Activated T-cell treated with anti-CD3 and anti-CD28 coated beads, Interleukin-2, amount 50 U/mL, for 48 hours (primary cell): ENCODE measurements around the gene ASPG.

Source experiments
- DNase-seq, 2 experiments: peaks; one replicate each; pipeline ENCODE4 v3.0.0-alpha.2; 2020

Gene ASPG

GRCh38 chr14:104119119-104119487 is 33.6 kb downstream of the ASPG start:
- no peak for DNase-seq

- DNase-seq, result no peak
Measured at GRCh38 chr14:104119488-104120251, 34.2 kb downstream of the ASPG start.

- no peak for DNase-seq
Measured at GRCh38 chr14:104120281-104120741, 34.8 kb downstream of the ASPG start.

DNA sequence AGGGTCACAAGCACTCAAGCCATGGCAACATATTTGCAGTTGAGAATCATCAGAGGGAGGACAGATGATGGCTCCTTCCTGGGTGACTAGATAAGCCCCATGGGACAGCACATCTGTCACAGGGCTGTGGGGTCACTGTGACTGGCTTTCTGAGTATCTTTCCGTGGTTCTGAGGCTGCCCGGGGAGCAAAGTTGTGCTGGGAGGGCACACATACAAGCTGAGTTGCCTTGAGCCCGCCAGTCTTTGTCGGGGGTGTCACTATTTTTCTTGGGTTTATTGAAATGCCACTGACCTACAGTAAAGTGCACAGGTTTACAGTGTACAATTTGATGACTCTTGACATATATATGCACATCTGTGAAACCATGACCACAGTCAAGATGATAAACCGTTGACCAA is 35.6 kb downstream of the ASPG start:
- DNase-seq, result no peak

- no peak for DNase-seq
Measured at GRCh38 chr14:104123879-104124278, 38.4 kb downstream of the ASPG start.

- no peak for DNase-seq
Measured at GRCh38 chr14:104125011-104125410, 39.5 kb downstream of the ASPG start.

DNA sequence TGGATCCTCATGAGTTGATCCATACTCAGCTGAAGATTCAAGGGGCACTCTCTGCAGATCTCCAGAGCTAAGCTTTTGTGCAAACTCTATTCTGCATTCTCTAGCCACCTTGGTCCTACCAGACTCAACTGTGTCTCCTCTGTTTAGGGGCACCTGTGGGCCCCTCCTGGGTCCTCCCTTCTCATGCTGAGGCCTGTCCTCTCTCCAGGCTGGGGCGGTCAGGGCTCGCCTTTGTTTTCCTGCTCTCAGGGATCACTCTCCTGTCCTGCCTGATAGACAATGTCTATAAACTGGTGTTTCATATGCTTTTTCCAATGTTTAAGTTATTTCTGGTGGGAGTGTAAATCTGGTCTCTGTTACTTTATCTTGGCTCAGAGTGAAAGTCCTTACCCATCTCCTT is 41.3 kb downstream of the ASPG start:
- DNase-seq, result no peak

- no peak for DNase-seq
Measured at GRCh38 chr14:104128981-104129380, 43.5 kb downstream of the ASPG start.

DNA sequence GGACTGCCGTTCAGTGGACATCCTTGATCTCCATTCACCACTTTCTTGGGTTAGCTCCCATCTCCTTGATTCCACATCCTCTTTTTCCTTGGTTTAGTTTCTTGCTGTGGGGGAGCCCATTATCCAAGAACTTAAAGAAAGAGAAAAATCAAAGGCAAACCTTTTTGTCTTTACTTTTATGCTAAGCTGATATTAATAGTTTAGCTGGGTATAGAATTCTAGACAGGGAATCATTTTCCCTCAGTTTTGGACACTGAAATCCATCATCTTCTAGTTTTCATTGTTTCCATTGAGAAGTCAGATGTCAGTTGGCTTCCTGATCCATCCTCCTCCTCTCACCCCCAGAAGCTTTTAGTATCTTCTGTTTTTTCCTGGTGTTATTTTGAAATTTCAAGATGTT is 44.1 kb downstream of the ASPG start:
- no peak for DNase-seq

DNA sequence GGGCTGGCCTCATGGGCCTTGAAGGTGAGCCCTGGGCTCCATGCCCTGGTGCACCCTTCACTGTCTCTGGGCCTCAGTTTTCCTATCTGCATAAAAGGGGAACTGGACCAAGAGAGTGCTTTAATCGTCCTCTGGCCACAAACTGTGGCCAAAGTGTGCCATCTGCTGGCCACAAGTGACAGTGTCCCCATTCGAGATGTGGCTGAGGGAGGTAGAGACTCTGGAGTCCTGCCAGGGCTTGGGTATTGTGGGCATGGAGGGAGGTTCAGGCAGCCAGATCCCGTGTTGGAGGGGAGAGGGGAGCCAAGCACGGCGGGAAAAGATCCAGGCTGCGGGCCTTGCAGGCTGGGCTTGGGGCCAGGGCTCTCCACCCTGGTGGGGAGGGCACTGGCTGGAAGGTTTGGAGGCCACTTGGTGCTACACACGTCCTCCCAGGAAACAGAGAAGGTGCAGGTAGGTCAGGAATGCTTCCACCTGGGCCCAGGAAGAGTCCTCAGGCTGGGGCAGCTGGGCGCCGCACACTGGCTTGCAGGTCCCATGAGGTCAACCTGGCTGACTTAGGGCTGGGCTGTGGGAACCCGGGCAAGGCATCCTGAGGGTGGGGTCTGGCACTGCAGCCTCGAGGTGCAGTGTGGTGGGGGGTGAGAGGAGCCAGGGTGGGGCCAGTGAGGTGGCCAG is 45.6 kb downstream of the ASPG start:
- DNase-seq, result peak in 1 of 2 experiments; percentile 40

- no peak for DNase-seq
Measured at GRCh38 chr14:104131968-104132732, 46.6 kb downstream of the ASPG start.

- DNase-seq, result no peak
Measured at GRCh38 chr14:104132981-104133380, 47.5 kb downstream of the ASPG start.

DNA sequence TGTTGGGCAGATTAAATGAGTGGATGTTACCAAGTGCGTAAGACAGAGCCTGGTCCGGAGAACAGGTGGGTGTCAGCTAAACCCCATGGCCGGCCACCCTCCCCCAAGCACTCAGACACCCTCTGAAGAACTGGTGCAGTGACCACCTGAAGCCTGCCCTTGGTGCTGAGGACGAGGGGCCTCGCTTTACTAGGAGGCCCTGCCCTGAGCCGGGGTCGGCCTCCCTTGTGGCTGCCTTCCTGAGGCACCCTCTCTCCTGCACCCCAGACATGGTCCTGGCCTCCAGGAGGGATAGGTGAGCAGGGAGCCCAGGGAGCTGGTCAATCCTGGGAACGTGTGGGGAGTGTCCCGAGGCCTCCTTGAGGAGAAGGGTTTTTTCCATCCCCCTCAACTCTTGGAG is 48.0 kb downstream of the ASPG start:
- DNase-seq, result no peak

DNA sequence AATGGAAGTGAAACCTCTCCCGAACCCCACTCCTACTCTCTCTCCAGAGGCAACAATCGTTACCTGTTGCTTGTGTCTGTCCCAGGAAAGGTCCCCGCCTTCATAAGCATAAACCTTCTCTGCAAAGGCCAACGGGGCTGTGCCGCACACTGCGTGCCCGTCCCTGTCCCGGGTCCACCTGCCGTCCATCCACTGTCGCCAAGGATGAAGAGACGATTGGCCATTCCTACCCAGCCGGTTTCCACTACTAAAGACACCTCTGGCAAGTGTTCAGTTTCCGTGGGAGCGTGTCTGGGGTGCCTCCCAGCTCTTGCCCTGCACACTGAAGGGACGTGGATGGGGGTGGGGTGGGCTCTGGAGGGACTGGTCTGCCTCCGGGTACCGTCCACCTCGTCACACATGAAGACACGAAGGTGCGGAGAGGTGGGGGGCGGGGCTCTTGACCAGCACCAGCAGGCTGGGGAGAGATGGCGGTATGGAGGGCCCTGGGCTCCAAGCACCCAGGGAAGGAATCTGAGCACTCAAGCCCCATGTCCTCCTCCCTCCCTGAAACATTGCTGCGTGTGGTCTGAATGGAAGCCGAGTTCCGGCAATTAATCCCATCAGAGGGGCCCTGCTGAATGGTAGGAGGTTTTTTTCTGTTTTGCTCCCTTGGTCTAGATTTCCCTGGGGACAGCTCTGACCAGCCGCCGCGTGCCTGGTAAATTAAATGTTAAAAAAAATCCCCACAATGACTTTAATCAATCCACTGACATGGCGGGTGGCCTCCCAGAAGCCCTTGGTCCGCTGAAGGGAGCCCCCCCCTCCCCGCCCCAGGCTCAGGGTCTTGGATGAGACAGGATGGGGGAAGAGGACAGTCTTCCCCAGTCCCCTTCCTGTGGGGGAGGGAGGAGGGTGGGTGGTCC is 48.8 kb downstream of the ASPG start:
- DNase-seq, result no peak

GRCh38 chr14:104135121-104135903 is 49.8 kb downstream of the ASPG start:
- DNase-seq, result peak; percentile 35 to 37

DNA sequence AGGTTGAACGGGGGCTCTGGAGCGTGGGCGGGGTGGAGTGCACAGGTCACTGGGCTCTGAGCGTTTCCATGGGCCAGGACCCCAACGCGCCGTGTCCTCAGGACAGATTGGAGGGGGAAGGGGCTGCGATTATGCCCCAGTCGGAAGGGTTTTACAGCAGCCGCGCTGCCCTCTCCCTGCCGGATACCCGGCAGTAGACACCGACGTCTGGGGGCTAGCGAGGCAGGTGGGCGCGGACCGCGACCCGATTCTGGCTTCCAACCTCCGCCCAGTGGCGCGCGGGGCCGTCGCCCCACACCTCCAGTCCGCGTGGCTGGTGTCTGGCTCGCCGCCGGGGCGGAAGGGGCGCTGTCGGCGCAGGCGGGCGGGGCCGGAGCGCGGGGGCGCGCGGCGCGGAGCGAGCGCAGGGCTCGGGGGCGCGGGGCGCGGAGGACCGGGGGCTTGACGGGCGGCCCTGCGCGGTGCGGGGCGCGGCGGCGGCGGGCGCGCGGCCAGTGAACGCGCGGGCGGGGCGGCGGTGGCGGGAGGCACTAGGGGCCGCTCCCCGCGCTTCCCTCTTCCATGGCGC is 50.5 kb downstream of the ASPG start:
- peak; percentile 24 to 51 for DNase-seq

- peak; percentile 37 to 44 for DNase-seq
Measured at GRCh38 chr14:104136472-104137296, 51.2 kb downstream of the ASPG start.

- peak; percentile 83 to 87 for DNase-seq
Measured at GRCh38 chr14:104137297-104138097, 52.0 kb downstream of the ASPG start.

GRCh38 chr14:104138098-104138717 is 52.7 kb downstream of the ASPG start, which contains the start of gene KIF26A:
Gene KIF26A, plus strand, starts transcription at chr14:104138587. Its CDS starts 136 bp downstream, at chr14:104138723.
- DNase-seq, result peak; percentile 60 to 65
